Fibroblast of skin of abdomen (primary cell): ENCODE measurements around the gene STAT5A.
"Not testable (repeated sequence)": the region's sequence is repeated elsewhere in the genome, so short reads cannot be mapped to it uniquely, and the experiment has no call there.

Source experiments
- DNase-seq: peaks from one replicate; pipeline ENCODE4 v3.0.0-alpha.2; 2013

STAT5A gene

DNA sequence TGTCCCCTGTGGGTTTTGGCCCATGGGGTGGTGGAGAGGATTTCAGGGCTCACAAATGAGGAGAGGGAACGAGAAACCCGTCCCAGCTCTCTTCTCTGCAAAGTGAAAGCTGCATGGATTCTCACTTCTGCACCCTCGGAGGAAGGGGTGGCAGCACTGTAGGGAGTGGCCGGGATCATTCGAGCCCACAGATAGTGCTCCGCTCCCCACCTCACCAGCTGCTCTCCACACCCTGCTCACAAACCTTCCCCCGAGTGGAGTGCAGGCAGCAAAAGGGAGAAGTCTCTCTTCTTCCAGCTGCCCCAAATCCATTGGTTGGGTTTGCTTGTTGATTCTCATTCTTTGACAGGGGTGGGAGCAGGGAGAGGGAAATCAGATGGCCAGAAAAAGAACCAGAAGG lies 20.1 kb downstream of the STAT5A start:
- no peak for DNase-seq

DNA sequence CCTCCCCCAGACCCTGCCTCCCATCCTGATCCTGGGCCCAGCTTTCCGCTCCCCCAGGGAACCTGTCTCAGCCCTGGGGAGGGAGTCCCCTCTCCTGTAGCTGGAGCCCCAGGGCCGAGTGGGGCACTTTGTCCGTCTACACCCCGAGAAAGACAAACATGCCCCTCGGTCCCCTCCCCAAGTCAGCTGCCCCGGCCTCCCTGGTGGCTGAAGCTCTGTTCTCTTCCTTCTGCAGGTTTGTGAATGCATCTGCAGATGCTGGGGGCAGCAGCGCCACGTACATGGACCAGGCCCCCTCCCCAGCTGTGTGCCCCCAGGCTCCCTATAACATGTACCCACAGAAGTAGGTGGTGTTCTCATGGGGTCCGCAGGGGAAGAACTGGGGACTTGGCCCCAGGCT lies 20.8 kb downstream of the STAT5A start:
- no peak for DNase-seq

DNA sequence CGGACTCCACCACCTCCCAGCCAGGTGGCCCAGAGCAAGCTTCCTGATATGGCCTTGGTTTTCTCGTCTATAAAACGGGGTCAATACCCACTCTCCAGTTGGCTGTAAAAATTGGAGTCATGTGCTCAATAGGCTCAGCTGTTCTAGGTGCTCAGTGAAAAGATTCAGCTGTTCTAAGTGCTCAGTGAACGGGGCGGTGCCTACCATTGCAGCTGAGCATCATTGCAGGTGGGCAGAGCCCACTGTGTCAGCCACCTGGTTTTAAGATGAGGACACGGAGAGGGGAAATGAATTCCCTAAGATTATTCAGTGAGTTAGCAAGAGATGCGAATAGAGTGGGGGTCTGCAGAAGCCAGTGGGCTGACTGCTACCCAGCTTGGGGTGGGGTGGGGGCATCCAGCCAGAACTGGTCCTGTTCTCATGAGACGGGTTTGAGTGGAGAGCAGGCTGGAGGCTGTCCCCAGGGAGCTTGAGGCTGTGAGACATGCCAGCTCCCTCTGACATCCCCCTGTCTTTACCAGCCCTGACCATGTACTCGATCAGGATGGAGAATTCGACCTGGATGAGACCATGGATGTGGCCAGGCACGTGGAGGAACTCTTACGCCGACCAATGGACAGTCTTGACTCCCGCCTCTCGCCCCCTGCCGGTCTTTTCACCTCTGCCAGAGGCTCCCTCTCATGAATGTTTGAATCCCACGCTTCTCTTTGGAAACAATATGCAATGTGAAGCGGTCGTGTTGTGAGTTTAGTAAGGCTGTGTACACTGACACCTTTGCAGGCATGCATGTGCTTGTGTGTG lies 21.9 kb downstream of the STAT5A start:
- no peak for DNase-seq

DNA sequence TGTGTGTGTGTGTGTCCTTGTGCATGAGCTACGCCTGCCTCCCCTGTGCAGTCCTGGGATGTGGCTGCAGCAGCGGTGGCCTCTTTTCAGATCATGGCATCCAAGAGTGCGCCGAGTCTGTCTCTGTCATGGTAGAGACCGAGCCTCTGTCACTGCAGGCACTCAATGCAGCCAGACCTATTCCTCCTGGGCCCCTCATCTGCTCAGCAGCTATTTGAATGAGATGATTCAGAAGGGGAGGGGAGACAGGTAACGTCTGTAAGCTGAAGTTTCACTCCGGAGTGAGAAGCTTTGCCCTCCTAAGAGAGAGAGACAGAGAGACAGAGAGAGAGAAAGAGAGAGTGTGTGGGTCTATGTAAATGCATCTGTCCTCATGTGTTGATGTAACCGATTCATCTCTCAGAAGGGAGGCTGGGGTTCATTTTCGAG lies 22.5 kb downstream of the STAT5A start:
- no peak for DNase-seq

DNA sequence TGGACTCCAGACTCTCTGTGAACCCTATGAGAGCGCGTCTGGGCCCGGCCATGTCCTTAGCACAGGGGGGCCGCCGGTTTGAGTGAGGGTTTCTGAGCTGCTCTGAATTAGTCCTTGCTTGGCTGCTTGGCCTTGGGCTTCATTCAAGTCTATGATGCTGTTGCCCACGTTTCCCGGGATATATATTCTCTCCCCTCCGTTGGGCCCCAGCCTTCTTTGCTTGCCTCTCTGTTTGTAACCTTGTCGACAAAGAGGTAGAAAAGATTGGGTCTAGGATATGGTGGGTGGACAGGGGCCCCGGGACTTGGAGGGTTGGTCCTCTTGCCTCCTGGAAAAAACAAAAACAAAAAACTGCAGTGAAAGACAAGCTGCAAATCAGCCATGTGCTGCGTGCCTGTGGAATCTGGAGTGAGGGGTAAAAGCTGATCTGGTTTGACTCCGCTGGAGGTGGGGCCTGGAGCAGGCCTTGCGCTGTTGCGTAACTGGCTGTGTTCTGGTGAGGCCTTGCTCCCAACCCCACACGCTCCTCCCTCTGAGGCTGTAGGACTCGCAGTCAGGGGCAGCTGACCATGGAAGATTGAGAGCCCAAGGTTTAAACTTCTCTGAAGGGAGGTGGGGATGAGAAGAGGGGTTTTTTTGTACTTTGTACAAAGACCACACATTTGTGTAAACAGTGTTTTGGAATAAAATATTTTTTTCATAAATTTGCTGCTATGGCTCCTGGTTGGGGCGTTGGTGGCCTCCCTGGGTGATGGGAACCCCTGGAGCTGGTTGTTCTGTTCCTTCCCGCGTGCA lies 23.1 kb downstream of the STAT5A start:
- peak; percentile 92 for DNase-seq

DNA sequence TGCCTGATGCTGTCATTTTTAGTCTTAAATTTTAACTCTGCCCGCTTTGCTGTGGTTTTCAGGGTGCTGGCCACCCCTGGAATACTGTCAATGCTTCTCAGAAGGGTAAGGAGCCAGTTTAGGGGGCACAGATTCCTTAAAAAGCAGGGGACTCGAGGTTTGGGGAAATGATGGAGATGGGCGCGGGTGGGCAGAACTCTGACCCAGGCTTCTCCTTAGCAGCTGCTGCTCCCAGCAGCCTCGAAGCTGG lies 23.7 kb downstream of the STAT5A start:
- no peak for DNase-seq

DNA sequence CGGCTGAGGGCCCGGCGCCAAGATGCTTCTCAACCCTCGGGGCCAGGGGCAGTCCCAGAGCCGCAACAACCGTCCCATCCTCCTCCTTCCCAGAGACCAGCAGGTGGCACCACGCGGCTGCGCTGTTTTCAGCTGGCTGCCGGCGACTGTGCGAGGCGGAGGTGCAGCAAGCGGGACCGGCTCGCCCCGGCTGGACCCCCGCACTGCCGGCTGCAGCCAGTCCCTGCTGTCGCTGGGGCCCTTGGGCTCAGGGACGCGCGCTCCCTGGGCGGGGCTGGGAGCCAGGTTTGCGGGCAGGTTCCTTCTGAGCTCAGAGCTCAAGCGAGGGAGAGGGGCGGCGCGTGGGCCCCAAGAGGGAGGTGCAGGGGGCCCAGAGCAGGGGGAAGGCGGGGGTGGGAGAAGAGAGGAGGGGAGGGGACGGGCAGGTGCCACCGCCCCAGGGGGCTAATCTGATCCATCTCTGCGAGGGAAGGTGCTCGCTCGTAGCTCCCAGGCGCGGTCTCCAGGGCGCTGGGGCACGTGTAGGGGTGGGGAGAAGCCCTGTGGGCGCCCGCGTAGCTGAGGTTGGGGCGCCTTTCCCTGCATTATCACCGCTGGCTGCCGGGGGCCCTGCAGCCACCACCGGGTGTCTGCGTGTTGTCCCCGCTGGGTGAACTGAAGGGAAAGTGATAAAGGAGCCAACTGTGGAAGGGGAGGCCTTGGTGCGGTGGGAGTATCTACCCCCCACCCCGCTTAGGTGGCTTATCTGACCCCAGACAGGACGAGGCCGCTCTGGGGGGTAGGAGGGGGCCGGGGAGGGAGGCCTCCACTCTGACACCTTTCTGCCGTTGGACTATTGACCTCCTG lies 24.2 kb downstream of the STAT5A start:
- peak; percentile 80 for DNase-seq

DNA sequence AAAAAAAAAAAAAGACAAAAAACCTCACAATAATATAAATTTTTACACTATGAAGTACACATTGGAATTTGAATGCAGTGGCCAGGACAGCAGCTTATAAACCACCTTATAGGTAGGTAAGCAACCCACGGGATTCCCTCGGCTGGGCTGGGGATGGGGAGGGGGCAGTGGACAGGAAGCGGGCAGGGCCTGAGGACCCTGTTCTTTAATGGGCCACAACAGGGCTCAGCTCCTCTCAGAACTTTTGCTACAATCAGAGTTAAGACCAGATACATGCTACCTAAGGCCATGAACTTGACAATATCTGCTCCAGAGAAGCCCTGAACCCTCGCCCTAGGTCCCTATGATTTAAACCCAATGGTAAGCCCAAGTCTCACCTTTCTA lies 25.1 kb downstream of the STAT5A start:
- DNase-seq, result no peak

DNA sequence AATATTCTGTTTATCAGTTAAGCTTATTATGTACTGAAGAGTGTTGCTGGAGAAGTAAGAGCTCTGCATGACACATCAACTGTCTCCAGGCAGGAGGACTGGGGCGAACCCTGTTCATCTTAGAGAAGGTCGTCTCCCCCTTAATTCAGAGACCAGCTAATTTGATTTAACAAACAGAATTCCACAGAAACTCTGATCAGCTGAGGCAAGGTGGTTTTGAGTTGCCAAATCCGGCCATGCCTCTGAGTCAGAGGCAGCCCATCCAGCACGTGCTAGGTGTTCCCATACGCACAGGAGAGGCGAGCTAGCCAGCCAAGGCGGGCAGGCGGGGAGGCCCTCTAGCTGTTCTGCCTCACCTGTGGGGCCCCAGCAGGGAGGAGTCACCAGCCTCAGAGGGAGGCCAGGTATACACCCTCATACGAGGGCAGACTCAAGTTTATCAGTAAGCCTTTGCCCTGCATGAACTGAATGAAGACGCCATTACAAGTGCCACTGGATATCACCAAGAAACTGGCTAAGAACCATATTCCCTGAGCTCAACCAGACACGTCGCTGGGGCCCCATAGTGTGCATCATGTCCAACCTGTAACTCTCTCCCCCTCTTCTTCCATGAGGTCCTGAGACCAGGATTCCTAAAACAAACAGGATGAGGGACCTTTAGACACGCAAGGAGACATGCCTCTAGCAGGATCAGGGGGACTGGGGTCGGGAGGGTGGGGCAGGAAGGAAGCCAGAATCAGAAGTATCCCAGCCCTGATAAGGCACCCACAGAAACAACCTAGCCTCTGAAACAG lies 25.7 kb downstream of the STAT5A start:
- DNase-seq, result no peak

DNA sequence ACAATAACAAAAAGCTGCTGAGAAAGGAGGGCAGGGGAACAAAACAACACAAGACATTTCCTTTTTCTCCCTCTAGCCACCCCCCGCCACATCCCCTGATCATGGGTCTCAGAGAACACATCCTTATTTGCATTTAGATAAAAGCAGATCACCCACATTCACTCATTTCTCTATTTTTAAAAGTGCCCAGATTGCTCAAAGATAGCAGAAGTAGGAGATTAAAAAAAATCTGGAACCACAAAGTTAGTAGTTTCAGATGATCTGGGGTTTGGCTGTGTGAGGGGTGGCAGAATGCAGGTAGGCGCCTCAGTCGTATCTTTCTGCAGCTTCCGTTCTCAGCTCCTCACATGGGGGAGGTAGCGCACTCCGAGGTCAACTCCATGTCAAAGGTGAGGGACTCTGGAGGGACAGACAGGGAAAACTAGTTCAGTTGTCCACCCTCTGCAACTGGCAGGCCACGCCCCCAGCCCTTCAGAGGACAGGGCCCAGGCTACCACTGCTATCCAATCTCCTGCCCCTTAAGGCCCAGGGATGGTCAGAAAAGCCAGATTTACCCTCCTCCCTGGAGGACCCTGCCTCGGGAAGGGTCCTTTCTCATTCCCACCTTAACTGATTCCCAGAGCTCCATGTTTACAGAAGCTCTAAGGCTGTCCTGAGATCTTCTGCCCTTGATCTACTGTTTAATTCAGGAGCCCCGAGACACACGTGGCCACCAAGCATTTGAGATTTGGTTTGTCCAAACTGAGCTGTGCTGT lies 27.3 kb downstream of the STAT5A start:
- no peak for DNase-seq

DNA sequence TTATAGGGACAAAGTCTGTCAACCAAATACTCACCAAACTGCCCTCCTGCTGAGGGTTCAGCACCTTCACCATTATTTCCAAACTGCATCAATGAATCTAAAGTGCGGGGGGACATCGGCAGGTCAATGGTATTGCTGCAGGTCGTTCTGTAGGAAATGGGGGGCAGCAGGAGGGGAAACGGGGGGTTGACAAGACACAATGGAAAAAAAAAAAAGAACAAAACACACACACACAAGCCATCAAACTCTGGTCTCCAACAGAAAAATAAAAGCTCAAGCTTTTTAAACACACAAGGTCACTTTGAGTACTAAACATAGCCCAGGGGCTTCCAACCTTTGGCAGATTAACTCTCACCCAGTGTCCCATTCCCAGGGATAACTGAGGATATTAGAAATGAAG lies 28.5 kb downstream of the STAT5A start:
- no peak for DNase-seq

DNA sequence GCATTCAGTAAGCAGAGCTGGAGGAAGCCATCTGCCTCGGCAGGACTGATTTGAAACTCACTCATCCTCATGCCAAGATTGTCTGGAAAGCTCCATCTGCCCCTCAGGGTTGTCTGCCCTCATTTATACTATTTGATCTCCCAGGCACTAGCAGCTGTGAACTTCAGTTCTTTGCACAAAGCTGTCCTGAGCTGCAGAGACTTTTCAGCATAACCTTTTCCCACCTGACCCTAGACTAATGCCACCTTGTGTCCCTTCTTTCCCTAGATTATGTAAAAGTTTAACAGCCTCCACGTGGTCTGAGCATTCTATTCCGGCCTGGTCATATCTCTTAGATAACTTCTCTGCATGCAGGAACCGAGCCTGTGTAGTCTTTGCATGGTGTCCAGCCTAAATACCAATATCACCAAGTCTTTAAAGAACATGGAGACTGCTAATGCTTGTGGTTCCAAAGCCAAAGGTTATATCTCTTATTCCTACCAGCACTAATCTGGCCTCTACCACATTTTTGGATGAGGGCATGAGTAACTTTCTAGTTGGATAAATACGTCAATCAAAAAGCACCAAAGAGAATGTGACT lies 29.1 kb downstream of the STAT5A start:
- no peak for DNase-seq

DNA sequence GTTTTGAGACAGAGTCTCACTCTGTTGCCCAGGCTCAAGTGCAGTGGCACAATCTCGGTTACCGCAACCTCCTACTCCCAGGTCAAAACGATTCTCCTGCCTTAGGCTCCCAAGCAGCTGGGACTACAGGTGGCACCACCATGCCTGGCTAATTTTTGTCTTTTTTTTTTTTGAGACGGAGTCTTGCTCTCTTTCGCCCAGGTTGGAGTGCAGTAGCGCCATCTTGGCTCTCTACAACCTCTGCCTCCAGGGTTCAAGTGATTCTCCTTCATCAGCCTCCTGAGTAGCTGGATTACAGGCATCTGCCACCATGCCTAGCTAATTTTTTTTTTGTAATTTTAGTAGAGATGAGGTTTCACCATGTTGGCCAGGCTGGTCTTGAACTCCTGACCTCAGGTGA lies 29.7 kb downstream of the STAT5A start:
- DNase-seq, result not testable (repeated sequence)

DNA sequence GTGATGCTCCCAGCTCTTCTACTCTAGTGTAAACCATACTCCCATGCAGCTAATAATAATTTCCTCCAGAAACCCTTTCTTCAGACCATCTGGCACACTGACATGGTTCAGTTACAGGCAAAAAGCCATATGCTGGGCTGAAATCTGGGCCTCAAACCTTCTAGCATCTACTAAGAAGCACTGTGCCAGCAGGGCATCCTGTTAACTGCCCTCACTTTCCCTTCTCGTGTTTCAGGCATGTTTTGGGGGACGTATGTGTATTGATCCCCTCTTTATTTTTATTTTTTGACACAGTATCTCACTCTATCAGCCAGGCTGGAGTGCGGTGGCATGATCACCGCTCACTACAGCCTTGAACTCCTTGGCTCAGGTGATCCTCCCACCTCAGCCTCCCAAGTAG lies 33.3 kb downstream of the STAT5A start:
- no peak for DNase-seq

DNA sequence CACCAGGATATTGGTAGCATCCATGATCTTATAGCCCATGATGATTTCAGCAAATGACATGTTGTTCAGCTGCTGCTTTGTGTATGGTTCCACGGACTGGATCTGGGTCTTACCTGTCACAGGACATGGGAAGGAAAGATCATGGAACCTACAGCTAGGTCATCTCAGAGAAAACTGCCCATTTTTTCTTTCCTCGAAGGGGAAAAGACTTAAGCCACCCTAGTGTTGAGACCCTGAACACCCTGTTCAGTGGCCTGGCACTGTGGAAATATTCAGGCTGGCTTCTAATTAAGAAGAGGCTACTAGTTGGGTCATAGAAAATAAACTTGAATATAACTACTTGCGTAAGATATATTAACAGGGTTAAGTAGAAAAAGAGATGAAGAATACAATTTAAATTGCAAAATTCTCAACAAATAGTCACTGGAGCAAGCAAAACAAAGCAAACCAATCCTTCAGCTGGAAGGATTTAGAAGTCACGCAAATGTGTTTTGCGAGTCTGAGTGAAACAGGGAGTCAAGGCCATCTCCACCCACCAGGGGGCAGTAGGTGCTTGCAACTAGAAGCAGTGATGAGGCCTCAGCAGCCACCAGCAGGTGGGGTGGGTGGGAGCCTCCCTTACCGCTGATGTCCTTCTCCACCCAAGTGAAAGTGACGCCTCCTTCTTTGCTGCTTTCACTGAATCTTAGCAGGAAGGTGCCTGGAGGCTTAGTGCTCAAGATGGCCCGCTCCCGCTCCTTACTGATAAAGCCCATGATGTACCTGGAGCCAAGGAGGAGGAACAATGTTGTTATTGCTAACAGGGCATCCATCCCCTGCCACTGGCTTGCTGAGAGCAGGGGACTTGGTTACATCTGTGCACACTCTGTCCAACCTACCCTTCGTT lies 34.3 kb downstream of the STAT5A start:
- DNase-seq, result peak; percentile 89

DNA sequence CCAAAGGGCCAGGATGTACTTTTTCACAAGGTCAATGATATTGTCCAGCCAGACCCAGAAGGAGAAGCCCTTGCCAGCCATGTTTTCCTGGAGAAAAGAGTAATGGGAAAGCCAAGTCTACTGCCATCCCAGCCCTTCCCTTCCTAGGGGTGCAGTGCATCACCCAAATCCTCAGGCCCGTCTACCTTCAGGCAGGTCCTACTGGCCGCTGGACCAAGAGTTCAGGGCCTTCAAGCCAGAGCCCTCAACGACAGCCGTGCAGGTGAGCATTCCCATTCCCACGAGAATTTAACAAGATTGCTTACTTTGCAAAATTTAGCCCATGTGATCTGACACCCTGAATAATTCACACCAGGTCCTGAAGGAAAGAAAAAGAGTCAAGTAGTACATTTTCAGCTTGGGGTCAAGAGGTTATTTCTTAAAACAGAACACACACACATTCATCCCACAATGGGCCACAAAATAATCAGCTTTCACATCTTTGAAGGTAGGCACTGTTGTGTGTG lies 35.0 kb downstream of the STAT5A start:
- DNase-seq, result no peak

DNA sequence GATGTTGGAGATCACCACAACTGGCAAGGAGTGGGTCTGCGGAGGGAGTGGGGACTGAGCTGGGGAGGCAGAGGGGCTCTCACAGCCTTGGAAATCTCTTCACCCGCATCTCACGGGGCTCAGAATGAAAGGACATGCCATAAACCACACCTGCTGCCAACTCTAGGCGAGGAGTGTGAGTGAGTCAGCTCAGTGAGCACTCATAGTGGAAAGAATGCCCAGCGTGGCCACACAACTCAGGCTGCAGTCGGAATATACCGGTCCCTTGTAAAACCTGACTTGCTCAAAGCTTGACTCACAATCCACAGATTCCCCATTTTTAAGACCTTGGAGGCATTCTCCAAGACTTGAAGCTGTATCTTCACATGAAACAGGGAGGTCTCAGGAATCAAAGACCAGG lies 36.7 kb downstream of the STAT5A start:
- peak; percentile 76 for DNase-seq

DNA sequence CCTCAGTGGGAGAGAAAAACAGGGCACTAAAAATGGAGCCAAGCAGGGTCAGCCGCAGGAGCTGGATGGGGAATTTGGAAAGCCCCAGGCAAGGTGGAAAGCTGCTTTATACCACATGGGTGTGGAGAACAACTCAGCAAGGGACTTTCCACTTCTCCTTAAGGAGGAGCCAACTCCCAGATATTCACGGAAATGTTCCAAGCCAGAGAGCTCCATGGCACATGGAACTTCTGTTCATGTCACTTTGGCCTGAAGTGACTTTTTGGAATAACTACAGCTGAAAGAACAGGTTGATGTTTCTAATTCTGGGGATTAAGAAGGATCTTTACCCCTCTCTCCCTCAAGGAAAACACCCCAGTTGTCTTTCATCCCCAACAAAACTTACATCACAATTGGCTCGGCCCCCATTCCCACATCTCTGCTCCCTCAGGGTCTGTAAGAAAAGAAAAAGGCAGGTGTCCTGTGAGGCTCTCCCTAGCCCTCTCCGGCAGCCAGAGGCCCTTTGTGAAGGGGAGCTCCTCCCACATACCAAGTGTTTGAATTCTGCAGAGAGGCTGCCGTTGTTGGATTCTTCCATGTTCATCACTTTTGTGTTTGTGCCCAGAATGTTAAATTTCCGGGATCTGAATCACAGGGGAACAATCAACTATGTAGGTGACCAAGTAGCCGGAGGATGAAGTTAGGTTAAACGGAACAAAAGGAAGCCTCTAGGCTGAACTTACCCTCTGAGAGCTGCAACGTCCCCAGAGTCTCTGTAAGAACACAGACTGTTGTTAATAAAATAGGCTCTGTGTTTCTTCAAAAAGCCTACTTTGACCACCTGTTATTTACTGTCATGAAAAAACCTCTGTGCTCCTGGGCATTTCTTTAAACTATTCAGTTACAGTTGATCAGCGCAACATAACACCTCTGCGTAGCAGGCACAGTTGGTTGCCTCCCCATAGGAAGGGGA lies 41.0 kb downstream of the STAT5A start:
- peak; percentile 65 for DNase-seq

DNA sequence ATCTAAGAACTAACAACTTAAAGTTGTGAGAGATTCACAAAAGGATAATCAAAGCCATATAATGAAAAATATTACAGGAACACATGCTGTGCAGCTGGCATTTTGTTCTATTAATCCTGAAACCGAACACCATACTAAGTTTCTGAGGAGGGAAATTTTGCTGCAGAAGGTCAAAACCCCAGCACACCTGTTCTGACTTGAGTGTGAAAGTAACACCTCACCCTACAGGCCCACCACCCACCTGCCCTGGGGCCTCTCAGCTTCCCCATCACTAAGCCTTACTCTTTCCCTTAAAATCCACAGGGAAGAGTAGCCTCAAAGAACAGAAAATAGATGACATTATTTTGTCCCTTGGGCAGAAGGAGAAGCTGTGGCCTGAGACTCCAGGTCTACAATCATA lies 44.8 kb downstream of the STAT5A start:
- no peak for DNase-seq
